GM18858 (cell line): Measurements from ENCODE around the gene PRRG4.
"Not testable (repeated sequence)": the region's sequence is repeated elsewhere in the genome, so short reads cannot be mapped to it uniquely, and the experiment has no call there.

Source experiments
- ATAC-seq: cut with Tn5 transposase; IDR thresholded peaks from one replicate; pipeline ENCODE4 v1.9.1; 2021; ENCODE audit not compliant: unreplicated experiment

Gene PRRG4

GRCh38 chr11:32829680-32830412 lies at the start of gene PRRG4:
Gene PRRG4 (plus strand): TSS chr11:32829927. CDS start chr11:32830530, 603 bp downstream.
- ATAC-seq, result peak; percentile 70

DNA sequence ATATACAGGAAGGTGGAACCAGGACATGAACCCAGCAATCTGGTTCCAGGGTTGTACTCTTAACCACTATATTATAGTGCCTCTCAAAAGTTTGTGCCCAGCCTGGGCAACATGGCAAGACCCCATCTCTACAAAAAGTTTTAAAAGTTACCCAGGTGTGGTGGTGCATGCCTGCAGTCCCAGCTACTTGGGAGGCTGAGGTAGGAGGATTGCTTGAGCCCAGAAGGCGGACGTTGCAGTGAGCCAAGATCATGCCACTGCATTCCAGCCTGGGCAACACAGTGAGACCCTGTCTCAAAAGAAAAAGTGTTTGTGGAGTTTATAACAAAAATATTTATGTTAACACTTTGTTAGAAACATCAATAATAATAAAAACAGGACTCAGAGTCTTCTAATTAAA lies 48.9 kb upstream of the PRRG4 start:
- ATAC-seq, result not testable (repeated sequence)

GRCh38 chr11:32781721-32782120 lies 48.0 kb upstream of the PRRG4 start:
- ATAC-seq, result no peak

- no peak for ATAC-seq
These were observed 44.5 kb upstream of the PRRG4 start for GRCh38 chr11:32785262-32785661.

- no peak for ATAC-seq
These were observed 42.9 kb upstream of the PRRG4 start for GRCh38 chr11:32786811-32787210.

GRCh38 chr11:32790916-32791315 lies 38.8 kb upstream of the PRRG4 start:
- ATAC-seq, result no peak

GRCh38 chr11:32792111-32792947 lies 37.4 kb upstream of the PRRG4 start:
- ATAC-seq, result peak; percentile 13

GRCh38 chr11:32792948-32793475 lies 36.7 kb upstream of the PRRG4 start:
- peak; percentile 88 for ATAC-seq

GRCh38 chr11:32794439-32794838 lies 35.3 kb upstream of the PRRG4 start, which contains the start of gene CCDC73:
Gene CCDC73 (minus strand): TSS chr11:32794662. CDS start chr11:32760243, 34,419 bp downstream.
- no peak for ATAC-seq

GRCh38 chr11:32796425-32796824 lies 33.3 kb upstream of the PRRG4 start:
- no peak for ATAC-seq

DNA sequence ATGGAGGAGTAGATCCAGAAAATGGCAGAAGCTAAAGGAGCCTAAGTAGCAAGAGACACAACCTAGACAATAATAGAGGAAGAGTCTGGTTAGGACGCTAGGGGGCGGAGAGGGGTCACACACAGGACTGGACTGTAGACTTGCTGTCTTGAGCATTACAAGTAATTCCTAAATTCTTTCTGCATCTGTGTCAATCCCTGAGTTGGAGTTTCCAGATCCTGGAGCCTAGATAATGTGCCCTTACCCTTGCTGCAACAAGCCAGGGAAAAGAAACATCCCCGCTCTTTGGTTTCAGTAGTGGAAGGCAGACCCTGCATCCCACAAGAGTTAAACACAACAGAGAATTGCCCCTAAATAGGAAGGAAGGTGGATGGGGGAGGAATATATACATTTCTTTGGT lies 20.4 kb upstream of the PRRG4 start:
- peak; percentile 98 for ATAC-seq

DNA sequence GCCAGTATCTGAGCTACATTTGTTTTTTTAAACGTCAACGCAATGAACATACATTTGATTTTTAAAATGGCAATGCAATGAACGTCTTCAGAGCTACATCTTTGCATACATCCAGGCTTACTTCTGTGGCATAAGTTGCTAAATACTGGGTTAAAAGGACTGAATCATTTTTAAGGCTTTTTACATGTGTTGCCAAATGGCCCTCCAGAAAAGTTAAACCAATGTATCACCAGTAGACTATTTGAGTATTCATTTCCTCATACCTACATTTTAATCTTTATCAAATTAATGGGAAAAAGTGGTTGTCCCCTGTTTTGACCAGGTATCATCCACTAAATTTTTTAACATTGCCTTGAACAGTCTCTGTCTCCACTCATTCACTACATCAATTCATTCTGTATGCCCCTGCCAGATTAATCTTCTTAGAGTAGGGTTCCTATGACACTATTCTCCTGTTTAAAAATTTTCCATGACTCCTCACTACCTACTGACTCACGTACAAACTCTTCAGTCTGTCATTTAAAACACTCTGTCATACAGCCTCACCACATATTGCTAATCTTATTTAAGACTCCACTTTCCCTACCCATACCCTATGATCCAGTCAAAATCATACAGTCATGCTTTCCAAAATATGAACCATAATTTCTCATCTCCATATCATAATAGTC lies 12.4 kb upstream of the PRRG4 start:
- ATAC-seq, result no peak

DNA sequence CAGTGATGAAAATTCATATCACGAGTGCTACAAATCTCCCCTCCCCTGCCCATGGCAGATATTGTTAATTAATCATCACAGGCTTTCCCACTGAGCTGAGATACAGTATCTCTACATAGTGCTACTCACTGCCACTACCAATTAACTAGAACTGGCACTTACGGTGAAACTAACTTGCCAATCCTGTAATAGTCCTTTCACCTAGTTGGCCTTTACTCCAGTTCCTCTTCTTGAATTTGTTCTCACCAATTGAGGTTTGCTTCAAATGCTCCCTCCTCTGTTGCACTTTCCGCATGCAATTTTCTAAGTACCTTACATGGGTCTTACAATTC lies 11.9 kb upstream of the PRRG4 start:
- no peak for ATAC-seq

DNA sequence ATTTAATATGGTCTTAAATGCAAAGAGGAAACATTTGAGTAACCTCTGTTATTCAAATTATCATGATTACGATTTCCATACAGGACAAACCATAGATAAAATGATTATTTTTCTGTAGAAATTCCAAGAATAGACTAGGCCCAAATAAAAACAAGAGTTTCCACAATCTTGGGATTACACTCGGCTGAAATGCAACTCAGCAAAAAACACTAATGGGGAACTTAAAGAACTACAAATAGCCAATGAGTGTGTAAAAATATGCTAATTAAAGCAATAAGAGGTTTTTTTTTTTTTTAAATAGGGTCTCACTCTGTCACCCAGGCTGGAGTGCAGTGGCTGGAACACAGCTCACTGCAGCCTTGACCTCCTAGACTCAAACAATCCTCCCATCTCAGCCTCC lies 10.5 kb upstream of the PRRG4 start:
- ATAC-seq, result no peak

DNA sequence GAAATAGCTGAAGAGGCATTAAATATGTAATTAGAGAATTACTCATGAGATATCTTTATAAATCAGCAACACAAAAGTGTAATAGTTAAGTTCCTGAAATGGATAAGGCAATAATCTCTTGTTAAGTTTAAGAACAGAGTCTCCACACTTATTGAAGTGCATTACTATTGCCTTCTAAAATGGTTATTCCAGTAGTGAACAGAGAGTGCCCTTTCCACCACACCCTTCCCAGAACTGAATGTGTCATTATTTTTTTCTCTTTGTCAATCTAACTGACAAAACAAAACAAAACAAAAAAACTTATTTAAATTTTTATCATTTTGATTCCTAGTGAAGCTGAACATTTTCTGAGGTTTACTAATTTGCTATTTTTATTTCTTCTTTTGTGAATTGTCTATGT lies 9.2 kb upstream of the PRRG4 start:
- ATAC-seq, result no peak

GRCh38 chr11:32821517-32821916 lies 8.2 kb upstream of the PRRG4 start:
- no peak for ATAC-seq

GRCh38 chr11:32821917-32822560 lies 7.7 kb upstream of the PRRG4 start:
- ATAC-seq, result no peak

GRCh38 chr11:32823617-32824016 lies 6.1 kb upstream of the PRRG4 start:
- ATAC-seq, result not testable (repeated sequence)

DNA sequence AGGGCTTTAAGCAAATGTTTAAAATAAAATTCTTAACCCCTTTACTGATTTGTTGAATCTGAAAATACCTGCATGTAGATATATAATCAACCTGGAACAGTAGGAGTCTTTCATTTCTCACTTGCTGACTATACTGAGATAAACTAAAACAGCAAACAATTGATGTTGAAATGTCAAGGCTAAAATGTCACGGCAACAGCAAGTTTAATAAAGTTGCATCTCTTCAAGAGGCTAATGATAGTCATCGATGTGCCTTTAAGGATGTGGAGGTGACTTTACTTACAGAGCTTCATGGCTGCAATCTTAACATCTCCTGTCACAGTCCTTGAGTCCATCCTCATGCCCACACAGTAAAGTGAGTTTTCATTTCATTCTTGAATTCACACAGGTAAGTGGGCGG lies 3.6 kb upstream of the PRRG4 start:
- no peak for ATAC-seq

DNA sequence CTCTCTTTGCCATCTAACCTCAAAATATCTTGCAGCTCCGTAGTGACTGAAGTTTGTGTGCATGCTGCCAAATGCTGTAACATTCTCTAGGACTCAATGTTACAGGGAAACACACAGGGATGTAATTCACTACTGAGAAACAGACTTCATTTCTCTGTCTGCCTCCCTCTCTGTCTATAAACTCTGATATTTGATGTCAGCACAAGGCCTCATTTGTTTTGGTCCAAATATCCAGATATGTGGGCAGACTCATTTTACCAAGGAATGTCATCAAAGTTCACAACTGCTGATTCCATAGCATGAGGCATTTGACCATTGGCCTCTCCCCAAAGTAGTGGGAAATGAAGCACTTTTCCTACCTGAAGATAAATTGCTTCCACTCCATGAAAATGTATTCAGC lies 2.5 kb upstream of the PRRG4 start:
- no peak for ATAC-seq

DNA sequence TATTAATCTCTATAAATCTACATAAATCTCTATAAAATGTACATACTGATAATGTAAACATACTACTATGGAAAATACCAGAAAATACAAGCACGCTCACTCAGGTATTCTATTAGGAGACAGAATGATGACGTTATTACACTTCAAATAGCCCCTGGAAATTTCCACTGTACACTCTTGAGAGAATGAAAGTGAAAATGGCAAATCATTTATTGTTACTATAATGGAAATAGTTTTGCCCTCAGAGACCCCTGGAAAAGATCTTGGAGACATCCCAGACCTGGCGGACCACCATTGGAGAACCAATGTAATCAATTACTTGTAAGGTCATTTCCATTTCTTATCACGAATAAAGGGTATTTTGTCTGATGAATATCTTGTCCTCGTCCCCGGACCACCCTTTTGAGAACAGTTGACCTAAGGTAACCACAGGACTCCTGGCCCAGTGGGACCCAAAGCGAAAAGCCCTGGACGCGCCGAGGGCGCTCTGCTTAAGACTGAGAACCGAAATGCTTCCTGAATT lies 509 bp upstream of the PRRG4 start:
- peak; percentile 36 for ATAC-seq
